Right lobe of liver (tissue), 6 donors: Measurements from ENCODE around the gene LARP1B. TPM values are rescaled to one million over a fixed set of nuclear protein-coding genes. Genes with fewer than 3 reads are reported as not detected.

Experiments used
- ATAC-seq, 4 donors: fragments of 200-7000 bp; cut with Tn5 transposase; one replicate each; pipeline ENCODE4 v1.9.1; 2020; ENCODE audit warnings: mild to moderate bottlenecking in 4 of 4, moderate library complexity in 4 of 4
- DNase-seq, 3 donors: peaks; one replicate each; pipeline ENCODE4 v3.0.0-alpha.2; 2020
- H3K27ac ChIP-seq, 3 donors: fragments of 200-600 bp; one replicate each; pipeline ENCODE4 v1.8.0; 2022
- H3K27me3 ChIP-seq, 2 donors: fragments of 200-600 bp; one replicate each; pipeline ENCODE4 v1.8.0; 2022
- H3K36me3 ChIP-seq, 4 donors: fragments of 200-600 bp; sonication (generic) in 1 of 4; one replicate each; pipeline versions ENCODE4 v1.5.1 to v1.8.0; 2017 to 2022; ENCODE audit warnings: control low read depth in 1 of 4
- H3K4me1 ChIP-seq, 4 donors: fragments of 200-600 bp; sonication (generic) in 1 of 4; one replicate each; pipeline versions ENCODE4 v1.5.1 to v1.8.0; 2017 to 2022; ENCODE audit warnings: control low read depth in 1 of 4
- H3K4me3 ChIP-seq, 3 donors: fragments of 200-600 bp; one replicate each; pipeline ENCODE4 v1.8.0; 2022
- H3K9me3 ChIP-seq, 4 donors: fragments of 200-600 bp; sonication (generic) in 1 of 4; one replicate each; pipeline versions ENCODE4 v1.5.1 to v1.8.0; 2017 to 2022; ENCODE audit warnings: control low read depth in 1 of 4
- CTCF ChIP-seq, 4 donors: fragments of 200-600 bp in 3 of 4; fragments of 450-650 bp in 1 of 4; IDR thresholded peaks; one replicate each; pipeline versions ENCODE4 v1.5.1 to v1.8.0; 2016 to 2022; ENCODE audit warnings: antibody characterized with exemption in 4 of 4, mild to moderate bottlenecking in 2 of 4
- POLR2A ChIP-seq: fragments of 450-650 bp; IDR thresholded peaks from one replicate; pipeline ENCODE4 v1.6.1; 2017; ENCODE audit warnings: antibody characterized with exemption, mild to moderate bottlenecking
- WGBS: methylation state at CpG from one replicate; pipeline ENCODE4 v1.1.6; 2018; ENCODE audit warnings: low coverage, low lambda C conversion rate; ENCODE audit not compliant: insufficient coverage; ENCODE audit errors: missing lambda C conversion rate; 5-methylcytosine and 5-hydroxymethylcytosine counted together
- intact Hi-C, 2 donors: fragments of 100-400 bp; cut with DNase I; formaldehyde crosslinking; loops; one replicate each; pipeline versions ENCODE4 v1.11.2 to v1.14.1; 2022
- total RNA-seq, 6 experiments: library from RNA; depleted of rRNA in 2 of 6; stranded (reverse); fragments of >200 nt in 2 of 6; fragmentation: NEBNext Ultra II Directional in 3 of 6; extraction: Animal tissue kit (Norgen Biotek cat#: 25700) in 3 of 6; gene quantifications; one replicate each; pipeline versions ENCODE4 v1.1.0 to v1.2.4, GENCODE V29; 2016 to 2023
- donor health status: DM: no; HTN: yes; CAD: no.
- donor health status: DM: no; HTN: no; CAD: no.
- donor health status: DM: no; HTN: no; CAD: no.
- donor health status: DM: no; HTN: yes; CAD: no.
- donor health status: DM: no; HTN: yes; CAD: no.

The LARP1B gene
- total RNA-seq, 6 experiments from 2014 or later = 27.4 to 42.0 (median 31.6) TPM

- ATAC-seq (peak; percentile 94 to 98 (median 96)), DNase-seq (peak; percentile 49 to 67 (median 60))
- no peaks in the 10 kb centered on the region for H3K9me3 ChIP-seq
- H3K4me1 ChIP-seq = peaks cover 0 to 8% (median 2%) of the 10 kb centered on the region in 4 donors
- H3K27me3 ChIP-seq = no peaks in the 10 kb centered on the region
- intact Hi-C loops = no loop called here
- no peak overlapping the region for H3K4me3 ChIP-seq
- H3K36me3 ChIP-seq = peaks cover 0 to 3% (median 0%) of the 10 kb centered on the region in 4 donors
- 0% methylated on average over 5 of the region's 5 CpGs for WGBS
- TF ChIP-seq CTCF (IDR thresholded peaks at IDR 0.05) (peak; percentile 86 to 87 (median 87)), POLR2A (no peak)
- H3K27ac ChIP-seq = no peak overlapping the region
These were observed 130.1 kb downstream of the LARP1B start for GRCh38 chr4:128191115-128191781.

- intact Hi-C loops = no loop called here
- no peak overlapping the region for H3K4me3 ChIP-seq
- ATAC-seq (peak; percentile 58 to 85 (median 67)), DNase-seq (no peak)
- no peak for TF ChIP-seq POLR2A
- peak; percentile 31 to 41 (median 37) for TF ChIP-seq CTCF (IDR thresholded peaks at IDR 0.05)
- no peaks in the 10 kb centered on the region for H3K4me1 ChIP-seq
- no peaks in the 10 kb centered on the region for H3K36me3 ChIP-seq
- 46% methylated on average over 8 of the region's 8 CpGs for WGBS
- no peaks in the 10 kb centered on the region for H3K27me3 ChIP-seq
- no peak overlapping the region for H3K27ac ChIP-seq
- H3K9me3 ChIP-seq = no peaks in the 10 kb centered on the region
These were observed 159.4 kb downstream of the LARP1B start for GRCh38 chr4:128220286-128221235.

- DNase-seq (no peak), ATAC-seq (no peak)
- Histone ChIP-seq H3K4me3 (no peak overlapping the region), H3K36me3 (no peaks in the 10 kb centered on the region), H3K4me1 (no peaks in the 10 kb centered on the region), H3K27ac (no peak overlapping the region), H3K9me3 (no peaks in the 10 kb centered on the region), H3K27me3 (no peaks in the 10 kb centered on the region)
- intact Hi-C loops = no loop called here
- TF ChIP-seq POLR2A (no peak), CTCF (IDR thresholded peaks at IDR 0.05) (no peak)
These were observed 160.5 kb downstream of the LARP1B start for GRCh38 chr4:128221586-128221985.

GRCh38 chr4:128225148-128225547, 164.0 kb downstream of the LARP1B start:
- Histone ChIP-seq H3K4me1 (no peaks in the 10 kb centered on the region), H3K36me3 (no peaks in the 10 kb centered on the region), H3K9me3 (no peaks in the 10 kb centered on the region), H3K27me3 (no peaks in the 10 kb centered on the region), H3K4me3 (no peak overlapping the region), H3K27ac (no peak overlapping the region)
- ATAC-seq (no peak), DNase-seq (no peak)
- WGBS = 67% methylated on average over 2 of the region's 2 CpGs
- TF ChIP-seq CTCF (IDR thresholded peaks at IDR 0.05) (no peak), POLR2A (no peak)
- intact Hi-C loops = no loop called here
